Vagina (tissue), 2 donors: ENCODE measurements around the gene PRELID1.
A peak's percentile ranks its signal among the peaks of the same experiment; 100 is the strongest.

Source experiments
- POLR2A ChIP-seq, 2 donors: fragments of 450-650 bp; IDR thresholded peaks; one replicate each; pipeline ENCODE4 v1.6.1; 2017; ENCODE audit warnings: antibody characterized with exemption in 2 of 2, mild to moderate bottlenecking in 2 of 2, moderate library complexity in 2 of 2
- TF ChIP-seq, protein P1 (sequence below), 3 experiments: fragments of 450-650 bp in 2 of 3; fragments of 200-600 bp in 1 of 3; sonication (generic) in 1 of 3; IDR thresholded peaks; one replicate each; pipeline ENCODE4 v1.5.1; 2017 to 2019; ENCODE audit warnings: antibody characterized with exemption in 3 of 3, mild to moderate bottlenecking in 2 of 3, moderate library complexity in 2 of 3

GRCh38 chr5:177351392-177352329, 48.1 kb downstream of the PRELID1 start, which contains the start of gene LMAN2:
- TF ChIP-seq, protein P1, sequence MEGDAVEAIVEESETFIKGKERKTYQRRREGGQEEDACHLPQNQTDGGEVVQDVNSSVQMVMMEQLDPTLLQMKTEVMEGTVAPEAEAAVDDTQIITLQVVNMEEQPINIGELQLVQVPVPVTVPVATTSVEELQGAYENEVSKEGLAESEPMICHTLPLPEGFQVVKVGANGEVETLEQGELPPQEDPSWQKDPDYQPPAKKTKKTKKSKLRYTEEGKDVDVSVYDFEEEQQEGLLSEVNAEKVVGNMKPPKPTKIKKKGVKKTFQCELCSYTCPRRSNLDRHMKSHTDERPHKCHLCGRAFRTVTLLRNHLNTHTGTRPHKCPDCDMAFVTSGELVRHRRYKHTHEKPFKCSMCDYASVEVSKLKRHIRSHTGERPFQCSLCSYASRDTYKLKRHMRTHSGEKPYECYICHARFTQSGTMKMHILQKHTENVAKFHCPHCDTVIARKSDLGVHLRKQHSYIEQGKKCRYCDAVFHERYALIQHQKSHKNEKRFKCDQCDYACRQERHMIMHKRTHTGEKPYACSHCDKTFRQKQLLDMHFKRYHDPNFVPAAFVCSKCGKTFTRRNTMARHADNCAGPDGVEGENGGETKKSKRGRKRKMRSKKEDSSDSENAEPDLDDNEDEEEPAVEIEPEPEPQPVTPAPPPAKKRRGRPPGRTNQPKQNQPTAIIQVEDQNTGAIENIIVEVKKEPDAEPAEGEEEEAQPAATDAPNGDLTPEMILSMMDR (IDR thresholded peaks at IDR 0.05): peak in 1 of 3 experiments; percentile 26
- peak in 1 of 2 donors; percentile 29 for TF ChIP-seq POLR2A (IDR thresholded peaks at IDR 0.05)
